ENCODE results near the gene CD99.

CD99 gene

DNA sequence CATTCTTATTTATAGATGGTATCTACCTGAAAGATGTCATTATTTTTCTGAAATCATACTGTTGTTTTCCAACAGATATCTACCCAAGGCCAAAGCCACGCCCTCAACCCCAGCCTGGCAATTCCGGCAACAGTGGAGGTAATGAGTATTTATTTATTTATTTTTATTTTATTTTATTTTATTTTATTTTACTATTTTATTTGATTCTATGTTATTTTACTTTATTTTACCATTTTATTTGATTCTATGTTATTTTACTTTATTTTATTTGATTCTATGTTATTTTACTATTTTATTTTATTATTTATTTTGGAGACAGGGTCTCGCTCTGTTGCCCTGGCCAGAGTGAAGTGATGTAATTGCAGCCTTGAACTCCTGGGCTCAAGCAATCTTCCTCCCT is 98.5 kb downstream of the CD99 start:
- no peaks in the 10 kb centered on the region for H3F3A ChIP-seq (ENCODE audit: insufficient read depth)
- no peaks in the 10 kb centered on the region for H3K9me3 ChIP-seq (ENCODE audit: insufficient read depth, low read length)
- H3K9ac ChIP-seq (ENCODE audit: low read length), result no peak overlapping the region
- H3K4me2 ChIP-seq (ENCODE audit: low read depth, low read length, poor library complexity, severe bottlenecking), result no peak overlapping the region
- TF ChIP-seq EZH2phosphoT487 (conservative IDR thresholded peaks at IDR 0.05; ENCODE audit: low read length), result no peak
- TF ChIP-seq, protein P1, sequence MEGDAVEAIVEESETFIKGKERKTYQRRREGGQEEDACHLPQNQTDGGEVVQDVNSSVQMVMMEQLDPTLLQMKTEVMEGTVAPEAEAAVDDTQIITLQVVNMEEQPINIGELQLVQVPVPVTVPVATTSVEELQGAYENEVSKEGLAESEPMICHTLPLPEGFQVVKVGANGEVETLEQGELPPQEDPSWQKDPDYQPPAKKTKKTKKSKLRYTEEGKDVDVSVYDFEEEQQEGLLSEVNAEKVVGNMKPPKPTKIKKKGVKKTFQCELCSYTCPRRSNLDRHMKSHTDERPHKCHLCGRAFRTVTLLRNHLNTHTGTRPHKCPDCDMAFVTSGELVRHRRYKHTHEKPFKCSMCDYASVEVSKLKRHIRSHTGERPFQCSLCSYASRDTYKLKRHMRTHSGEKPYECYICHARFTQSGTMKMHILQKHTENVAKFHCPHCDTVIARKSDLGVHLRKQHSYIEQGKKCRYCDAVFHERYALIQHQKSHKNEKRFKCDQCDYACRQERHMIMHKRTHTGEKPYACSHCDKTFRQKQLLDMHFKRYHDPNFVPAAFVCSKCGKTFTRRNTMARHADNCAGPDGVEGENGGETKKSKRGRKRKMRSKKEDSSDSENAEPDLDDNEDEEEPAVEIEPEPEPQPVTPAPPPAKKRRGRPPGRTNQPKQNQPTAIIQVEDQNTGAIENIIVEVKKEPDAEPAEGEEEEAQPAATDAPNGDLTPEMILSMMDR (IDR thresholded peaks at IDR 0.05; ENCODE audit: insufficient read depth, low read length, poor library complexity, severe bottlenecking), result no peak
- no peak overlapping the region for H3K27ac ChIP-seq (ENCODE audit: low read depth, low read length)
- H3K36me3 ChIP-seq (ENCODE audit: low read length), result no peaks in the 10 kb centered on the region
- H2AFZ ChIP-seq (ENCODE audit: low read depth, low read length, severe bottlenecking), result no peak overlapping the region
- no peaks in the 10 kb centered on the region for H3K9me2 ChIP-seq (replicated peaks; ENCODE audit: insufficient read depth, low read length)
- no peaks in the 10 kb centered on the region for H3K79me2 ChIP-seq (ENCODE audit: insufficient read depth, low read length)
- H3K27me3 ChIP-seq (ENCODE audit: low read length), result no peaks in the 10 kb centered on the region
- no peak overlapping the region for H3K4me3 ChIP-seq (ENCODE audit: insufficient read depth, low read length, poor library complexity, severe bottlenecking)
- H4K20me1 ChIP-seq (ENCODE audit: low read depth, low read length), result no peaks in the 10 kb centered on the region

Measured in SU-DHL-6 (cell line).